C4-2B (cell line): ENCODE results near the gene ADGRA3.

Source experiments
- CTCF ChIP-seq: fragments of 450-650 bp; conservative IDR thresholded peaks from 2 replicates; pipeline ENCODE4 v1.5.1; 2017; ENCODE audit warnings: mild to moderate bottlenecking
- ZFX ChIP-seq: fragments of 450-650 bp; IDR thresholded peaks from 2 replicates; pipeline ENCODE4 v1.6.1; 2017

- TF ChIP-seq CTCF: no peak
- no peak for TF ChIP-seq ZFX
Observed at GRCh38 chr4:22514481-22514880, 1.4 kb downstream of the ADGRA3 start.
